Limb (tissue), 2 donors: Measurements from ENCODE around the gene HOXA6.

ENCODE experiments used
- DNase-seq, 2 donors: peaks; one replicate each; pipeline ENCODE4 v3.0.0-alpha.2; 2016; ENCODE audit errors: extremely low spot score in 2 of 2

HOXA6 gene

GRCh38 chr7:27147199-27148030 lies at the start of gene HOXA6:
HOXA6 (minus strand) TSS chr7:27147774; CDS start chr7:27147749, 25 bp downstream.
- DNase-seq = peak in 1 of 2 donors; percentile 86

GRCh38 chr7:27196287-27196767 lies 48.8 kb upstream of the HOXA6 start:
- DNase-seq = peak; percentile 84 to 90

- DNase-seq = peak in 1 of 2 donors; percentile 34
Observed at GRCh38 chr7:27194686-27195379, 47.3 kb upstream of the HOXA6 start.

GRCh38 chr7:27194002-27194352 lies 46.4 kb upstream of the HOXA6 start:
- DNase-seq = no peak

GRCh38 chr7:27193335-27194001 lies 45.9 kb upstream of the HOXA6 start:
- peak in 1 of 2 donors; percentile 62 for DNase-seq

- DNase-seq = peak in 1 of 2 donors; percentile 67
Observed at GRCh38 chr7:27192546-27193334, 45.2 kb upstream of the HOXA6 start.

GRCh38 chr7:27191833-27192545 lies 44.4 kb upstream of the HOXA6 start:
- DNase-seq = peak in 1 of 2 donors; percentile 62

- peak in 1 of 2 donors; percentile 47 for DNase-seq
Observed at GRCh38 chr7:27191161-27191731, 43.7 kb upstream of the HOXA6 start.

GRCh38 chr7:27189997-27190748 lies 42.6 kb upstream of the HOXA6 start:
- DNase-seq = peak in 1 of 2 donors; percentile 29

- peak in 1 of 2 donors; percentile 53 for DNase-seq
Observed at GRCh38 chr7:27189295-27189996, 41.9 kb upstream of the HOXA6 start.

GRCh38 chr7:27188386-27189294 lies 41.1 kb upstream of the HOXA6 start:
- peak in 1 of 2 donors; percentile 67 for DNase-seq

GRCh38 chr7:27187475-27188385 lies 40.2 kb upstream of the HOXA6 start:
- DNase-seq = peak in 1 of 2 donors; percentile 63

- peak in 1 of 2 donors; percentile 36 for DNase-seq
Observed at GRCh38 chr7:27186668-27187474, 39.3 kb upstream of the HOXA6 start.

GRCh38 chr7:27185854-27186667 lies 38.5 kb upstream of the HOXA6 start:
- peak in 1 of 2 donors; percentile 53 for DNase-seq
